Thyroid gland (tissue), 4 donors: ENCODE results near the gene SCARF2. TPM values are rescaled to one million over a fixed set of nuclear protein-coding genes. Genes with fewer than 3 reads are reported as not detected.

Source experiments
- DNase-seq, 2 donors: peaks; one replicate each; pipeline ENCODE4 v3.0.0-alpha.2; 2019
- H3K27ac ChIP-seq, 3 donors: fragments of 200-600 bp; sonication (generic); 1 replicate in 2 of 3; 2 replicates in 1 of 3; pipeline ENCODE4 v1.5.1; 2016 to 2019; ENCODE audit warnings: mild to moderate bottlenecking in 1 of 3, moderate library complexity in 1 of 3
- H3K27me3 ChIP-seq: fragments of 200-600 bp; sonication (generic); one replicate; pipeline ENCODE4 v1.5.1; 2019
- H3K36me3 ChIP-seq, 2 donors: fragments of 200-600 bp; sonication (generic); one replicate each; pipeline ENCODE4 v1.5.1; 2016 to 2019
- H3K4me1 ChIP-seq, 2 donors: fragments of 200-600 bp; sonication (generic); one replicate each; pipeline ENCODE4 v1.5.1; 2017 to 2019
- H3K4me3 ChIP-seq, 3 donors: fragments of 200-600 bp; sonication (generic); replicated peaks in 1 of 3; 1 replicate in 2 of 3; 2 replicates in 1 of 3; pipeline ENCODE4 v1.5.1; 2016; ENCODE audit warnings: mild to moderate bottlenecking in 1 of 3
- H3K9me3 ChIP-seq: fragments of 200-600 bp; sonication (generic); one replicate; pipeline ENCODE4 v1.5.1; 2017
- POLR2A ChIP-seq, 2 donors: fragments of 450-650 bp; IDR thresholded peaks; one replicate each; pipeline ENCODE4 v1.6.1; 2017; ENCODE audit warnings: antibody characterized with exemption in 2 of 2, mild to moderate bottlenecking in 2 of 2, moderate library complexity in 1 of 2
- WGBS, 2 donors: methylation state at CpG; one replicate each; pipeline ENCODE4 v1.1.5; 2017; 5-methylcytosine and 5-hydroxymethylcytosine counted together
- intact Hi-C: fragments of 100-400 bp; cut with DNase I; formaldehyde crosslinking; loops from one replicate; pipeline ENCODE4 v1.15.1; 2023
- total RNA-seq, 4 donors: library from RNA; depleted of rRNA; stranded (reverse); fragments of >200 nt; gene quantifications; one replicate each; pipeline ENCODE4 v1.2.3, GENCODE V29; 2016
- TF ChIP-seq, protein P1 (sequence below), 6 experiments: fragments of 200-600 bp in 3 of 6; fragments of 450-650 bp in 3 of 6; sonication (generic) in 3 of 6; IDR thresholded peaks; one replicate each; pipeline ENCODE4 v1.5.1; 2016 to 2019; ENCODE audit warnings: antibody characterized with exemption in 6 of 6, mild to moderate bottlenecking in 2 of 6, inconsistent platforms in 1 of 6, moderate library complexity in 1 of 6

Gene SCARF2
- total RNA-seq, 4 donors from 2014 or later: 14.4 to 23.1 (median 20.4) TPM

DNA sequence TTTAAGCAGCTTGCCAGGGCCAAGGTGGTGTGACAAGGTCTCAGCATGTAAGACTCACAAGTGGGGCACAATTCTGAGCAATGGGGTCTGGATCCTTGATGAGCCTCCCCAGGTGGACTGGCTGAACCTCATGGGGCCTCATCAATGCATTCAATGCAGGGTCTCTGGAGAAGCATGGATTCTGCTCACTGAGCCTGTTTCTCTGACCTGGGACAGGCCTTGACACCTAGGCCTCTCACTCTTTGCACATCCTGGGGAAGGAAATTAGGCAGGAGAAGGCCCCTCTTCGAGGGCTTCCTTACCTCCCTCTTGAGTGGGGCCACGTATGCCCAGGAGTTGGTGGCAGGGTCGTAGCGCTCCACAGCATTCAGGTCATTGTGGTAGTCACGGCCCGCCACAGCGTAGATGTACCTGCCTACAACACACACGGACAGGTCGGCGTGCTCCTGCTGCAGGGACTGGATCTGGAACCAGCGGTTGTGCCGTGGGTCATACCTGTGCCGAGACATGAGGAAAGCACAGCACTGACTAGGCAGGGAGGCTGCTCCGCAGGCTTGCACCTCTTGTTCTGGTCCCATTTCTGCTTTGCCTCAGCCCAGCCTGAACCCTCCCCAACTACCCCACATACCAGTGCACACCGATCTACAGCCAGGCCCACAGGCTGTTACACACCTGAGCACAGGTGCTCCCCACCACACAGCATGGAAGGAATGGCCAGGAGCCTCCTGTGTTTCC is 20.0 kb upstream of the SCARF2 start:
- no peak for DNase-seq
- intact Hi-C loops: loop anchor here (2.0 kb wide), 1 partner anchor 39 kb away; no protein-coding TSS in a partner anchor
- H3K9me3 ChIP-seq: no peaks in the 10 kb centered on the region
- H3K4me3 ChIP-seq: no peak overlapping the region
- WGBS, 2 donors: 93 to 100% methylated on average over 1 to 8 of the region's 15 CpGs
- no peaks in the 10 kb centered on the region for H3K4me1 ChIP-seq
- H3K27ac ChIP-seq: no peak overlapping the region
- no peaks in the 10 kb centered on the region for H3K27me3 ChIP-seq
- TF ChIP-seq POLR2A (IDR thresholded peaks at IDR 0.05): no peak
- TF ChIP-seq, protein P1, sequence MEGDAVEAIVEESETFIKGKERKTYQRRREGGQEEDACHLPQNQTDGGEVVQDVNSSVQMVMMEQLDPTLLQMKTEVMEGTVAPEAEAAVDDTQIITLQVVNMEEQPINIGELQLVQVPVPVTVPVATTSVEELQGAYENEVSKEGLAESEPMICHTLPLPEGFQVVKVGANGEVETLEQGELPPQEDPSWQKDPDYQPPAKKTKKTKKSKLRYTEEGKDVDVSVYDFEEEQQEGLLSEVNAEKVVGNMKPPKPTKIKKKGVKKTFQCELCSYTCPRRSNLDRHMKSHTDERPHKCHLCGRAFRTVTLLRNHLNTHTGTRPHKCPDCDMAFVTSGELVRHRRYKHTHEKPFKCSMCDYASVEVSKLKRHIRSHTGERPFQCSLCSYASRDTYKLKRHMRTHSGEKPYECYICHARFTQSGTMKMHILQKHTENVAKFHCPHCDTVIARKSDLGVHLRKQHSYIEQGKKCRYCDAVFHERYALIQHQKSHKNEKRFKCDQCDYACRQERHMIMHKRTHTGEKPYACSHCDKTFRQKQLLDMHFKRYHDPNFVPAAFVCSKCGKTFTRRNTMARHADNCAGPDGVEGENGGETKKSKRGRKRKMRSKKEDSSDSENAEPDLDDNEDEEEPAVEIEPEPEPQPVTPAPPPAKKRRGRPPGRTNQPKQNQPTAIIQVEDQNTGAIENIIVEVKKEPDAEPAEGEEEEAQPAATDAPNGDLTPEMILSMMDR (IDR thresholded peaks at IDR 0.05): no peak
- peaks cover 3 to 5% of the 10 kb centered on the region in 2 donors for H3K36me3 ChIP-seq

DNA sequence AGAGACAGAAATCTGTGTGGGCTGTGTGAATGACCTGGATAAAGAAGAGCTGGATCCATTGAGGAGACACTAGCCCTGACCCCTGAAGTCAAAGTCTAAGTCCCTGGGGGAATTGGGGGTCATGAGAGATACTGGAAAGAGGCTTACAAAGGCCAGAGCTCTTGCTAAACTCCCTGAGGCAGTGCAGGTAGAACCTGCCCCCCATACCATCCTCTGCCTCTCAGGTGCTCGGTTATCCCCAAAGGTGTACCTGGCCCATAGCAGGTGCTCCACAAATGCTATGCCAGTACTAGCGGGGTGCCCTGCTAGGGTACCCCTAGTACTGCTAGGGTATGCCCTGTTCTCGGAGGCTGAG is 19.1 kb upstream of the SCARF2 start:
- Histone ChIP-seq H3K4me3 (no peak overlapping the region), H3K9me3 (no peaks in the 10 kb centered on the region), H3K27ac (no peak overlapping the region), H3K36me3 (peaks cover 3 to 5% of the 10 kb centered on the region in 2 donors), H3K4me1 (no peaks in the 10 kb centered on the region), H3K27me3 (no peaks in the 10 kb centered on the region)
- 89 to 96% methylated on average over 2 to 3 of the region's 3 CpGs for WGBS, 2 donors
- no peak for TF ChIP-seq POLR2A (IDR thresholded peaks at IDR 0.05)
- TF ChIP-seq, protein P1 (IDR thresholded peaks at IDR 0.05): no peak
- no peak for DNase-seq
- intact Hi-C loops: loop anchor here (2.0 kb wide), 1 partner anchor 38 kb away; no protein-coding TSS in a partner anchor

DNA sequence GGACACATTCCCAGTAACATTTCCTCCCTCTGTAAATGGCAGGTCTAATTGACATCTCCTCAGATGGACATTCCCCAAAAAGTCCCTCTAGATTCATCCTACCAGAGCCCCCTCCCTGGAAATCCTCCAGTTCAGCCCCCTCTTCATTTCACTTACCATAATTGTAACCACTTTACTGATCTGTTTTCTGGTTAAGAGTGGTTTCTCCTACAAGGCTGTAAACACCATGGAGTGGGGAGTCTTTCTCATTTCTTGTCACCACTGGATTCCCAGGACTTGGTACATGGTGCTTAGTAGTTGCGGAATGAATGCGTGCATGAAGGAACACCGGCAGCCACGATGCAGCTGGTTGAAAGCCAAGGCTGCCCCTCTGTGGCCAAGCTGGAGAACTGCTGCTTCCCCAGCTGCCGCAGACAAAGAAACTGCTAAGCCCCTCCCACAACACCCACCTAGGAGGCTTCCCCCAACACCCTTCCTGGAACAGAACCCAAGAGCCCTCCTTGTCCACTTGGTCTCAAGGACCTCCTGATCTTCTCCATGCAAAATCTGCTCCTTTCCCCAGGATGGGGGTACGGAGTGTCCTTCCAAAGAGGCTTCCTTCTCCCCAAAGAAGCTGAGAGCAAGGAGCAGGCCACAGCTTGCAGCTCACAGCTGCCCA is 18.6 kb upstream of the SCARF2 start:
- H3K4me3 ChIP-seq: no peak overlapping the region
- H3K27me3 ChIP-seq: no peaks in the 10 kb centered on the region
- intact Hi-C loops: loop anchor here (2.0 kb wide), 1 partner anchor 37 kb away; no protein-coding TSS in a partner anchor
- H3K9me3 ChIP-seq: no peaks in the 10 kb centered on the region
- DNase-seq: peak; percentile 76 to 77
- no peaks in the 10 kb centered on the region for H3K4me1 ChIP-seq
- TF ChIP-seq, protein P1 (IDR thresholded peaks at IDR 0.05): peak; percentile 65 to 94 (median 92)
- no peak for TF ChIP-seq POLR2A (IDR thresholded peaks at IDR 0.05)
- H3K27ac ChIP-seq: no peak overlapping the region
- WGBS, 2 donors: 17 to 48% methylated on average over 2 to 6 of the region's 6 CpGs
- H3K36me3 ChIP-seq: peaks cover 3 to 5% of the 10 kb centered on the region in 2 donors

DNA sequence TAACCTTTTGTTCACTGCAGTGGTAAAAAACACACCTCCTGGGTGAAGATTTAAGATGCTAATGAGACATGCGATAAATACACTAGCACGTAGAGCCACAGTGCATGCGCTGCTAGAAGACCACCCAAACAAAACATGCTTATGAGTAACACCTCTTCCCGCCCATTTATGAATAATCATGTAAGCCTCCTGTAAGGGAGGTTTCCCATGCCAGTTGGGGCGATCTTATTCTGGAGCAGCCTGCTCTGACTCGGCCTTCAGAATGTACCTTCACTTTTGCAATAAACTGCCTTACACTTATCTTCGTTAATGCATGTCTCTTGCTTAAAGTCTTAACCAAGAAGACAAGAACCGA is 18.1 kb upstream of the SCARF2 start:
- WGBS, 2 donors: 90 to 93% methylated on average over 8 of the region's 8 CpGs
- H3K27ac ChIP-seq: no peak overlapping the region
- H3K27me3 ChIP-seq: no peaks in the 10 kb centered on the region
- H3K4me1 ChIP-seq: no peaks in the 10 kb centered on the region
- TF ChIP-seq, protein P1 (IDR thresholded peaks at IDR 0.05): no peak
- TF ChIP-seq POLR2A (IDR thresholded peaks at IDR 0.05): no peak
- no peak overlapping the region for H3K4me3 ChIP-seq
- intact Hi-C loops: loop anchor here (2.0 kb wide), 1 partner anchor 37 kb away; no protein-coding TSS in a partner anchor
- DNase-seq: no peak
- H3K36me3 ChIP-seq: peaks cover 0 to 6% of the 10 kb centered on the region in 2 donors
- H3K9me3 ChIP-seq: no peaks in the 10 kb centered on the region

DNA sequence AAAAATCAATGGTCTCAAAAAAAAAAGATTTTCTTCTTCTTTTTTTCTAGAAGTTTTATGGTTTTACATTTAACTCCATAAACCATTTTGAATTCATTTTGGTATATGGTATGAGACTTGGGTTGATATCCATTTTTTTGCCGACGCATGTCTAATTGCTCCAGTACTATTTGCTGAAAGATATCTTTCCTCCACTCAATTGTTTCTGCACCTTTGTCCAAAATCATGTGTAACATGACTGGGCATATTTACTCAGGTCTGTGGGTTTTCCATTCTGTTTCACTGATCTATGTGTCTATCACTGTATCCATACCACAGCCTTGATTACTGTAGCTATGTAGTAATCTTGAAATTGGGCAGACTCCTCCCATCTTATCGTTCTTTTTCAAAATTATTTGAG is 15.6 kb upstream of the SCARF2 start:
- DNase-seq: no peak
- Histone ChIP-seq H3K4me3 (no peak overlapping the region), H3K36me3 (peaks cover 0 to 6% of the 10 kb centered on the region in 2 donors), H3K27ac (no peak overlapping the region), H3K4me1 (no peaks in the 10 kb centered on the region), H3K27me3 (no peaks in the 10 kb centered on the region), H3K9me3 (no peaks in the 10 kb centered on the region)
- intact Hi-C loops: no loop called here
- WGBS, 2 donors: 95 to 97% methylated on average over 3 of the region's 3 CpGs
- TF ChIP-seq, protein P1 (IDR thresholded peaks at IDR 0.05): no peak
- TF ChIP-seq POLR2A (IDR thresholded peaks at IDR 0.05): no peak
